H9 (cell line): ENCODE measurements around the gene MFRP. TPM values are rescaled to one million over a fixed set of nuclear protein-coding genes. Genes with fewer than 3 reads are reported as not detected.

Experiments used
- DNase-seq: peaks from one replicate; pipeline ENCODE4 v3.0.0-alpha.2; 2017
- H2AFZ ChIP-seq: one replicate; pipeline ENCODE4 v1.6.1; 2013; ENCODE audit warnings: mild to moderate bottlenecking, low read length, control low read depth, moderate library complexity
- H2AK5ac ChIP-seq: 2 replicates; pipeline ENCODE4 v1.6.1; 2013; ENCODE audit warnings: low read length, control low read depth, mixed read lengths; ENCODE audit not compliant: insufficient read length
- H2BK120ac ChIP-seq: one replicate; pipeline ENCODE4 v1.6.1; 2013; ENCODE audit warnings: low read depth, mild to moderate bottlenecking, low read length, control low read depth, inconsistent platforms; ENCODE audit not compliant: poor library complexity, severe bottlenecking
- H2BK12ac ChIP-seq: 2 replicates; pipeline ENCODE4 v1.6.1; 2013; ENCODE audit warnings: low read length, control low read depth, mixed read lengths, low read depth; ENCODE audit not compliant: insufficient read length
- H2BK15ac ChIP-seq: 2 replicates; pipeline ENCODE4 v1.6.1; 2013; ENCODE audit warnings: low read depth, low read length, control low read depth
- H2BK20ac ChIP-seq: one replicate; pipeline ENCODE4 v1.6.1; 2013; ENCODE audit warnings: low read depth, mild to moderate bottlenecking, low read length, control low read depth, inconsistent platforms; ENCODE audit not compliant: poor library complexity, severe bottlenecking
- H2BK5ac ChIP-seq: 2 replicates; pipeline ENCODE4 v1.6.1; 2013; ENCODE audit warnings: low read length, control low read depth, mixed read lengths; ENCODE audit not compliant: insufficient read length
- H3K14ac ChIP-seq: 2 replicates; pipeline ENCODE4 v1.6.1; 2013; ENCODE audit warnings: low read length, control low read depth; ENCODE audit not compliant: insufficient read depth
- H3K18ac ChIP-seq: 2 replicates; pipeline ENCODE4 v1.6.1; 2013; ENCODE audit warnings: low read depth, mild to moderate bottlenecking, mixed read lengths, low read length, control low read depth; ENCODE audit not compliant: insufficient read length
- H3K23ac ChIP-seq: 2 replicates; pipeline ENCODE4 v1.6.1; 2013; ENCODE audit warnings: low read length, control low read depth, mixed read lengths, low read depth; ENCODE audit not compliant: insufficient read length
- H3K23me2 ChIP-seq: 2 replicates; pipeline ENCODE4 v1.6.1; 2013; ENCODE audit warnings: low read depth, mild to moderate bottlenecking, mixed read lengths, low read length, control low read depth; ENCODE audit not compliant: insufficient read length, poor library complexity, severe bottlenecking
- H3K27ac ChIP-seq: 2 replicates; pipeline ENCODE4 v1.5.1; 2013; ENCODE audit warnings: low read length, control low read depth, mixed read lengths, low read depth; ENCODE audit not compliant: insufficient read length
- H3K27me3 ChIP-seq: 2 replicates; pipeline ENCODE4 v1.6.1; 2013; ENCODE audit warnings: low read length, control low read depth, inconsistent platforms; ENCODE audit not compliant: insufficient read depth
- H3K4ac ChIP-seq: 2 replicates; pipeline ENCODE4 v1.6.1; 2013; ENCODE audit warnings: low read depth, mild to moderate bottlenecking, control low read depth, inconsistent platforms, low read length, moderate library complexity
- H3K4me1 ChIP-seq: 2 replicates; pipeline ENCODE4 v1.6.1; 2013; ENCODE audit warnings: low read length, control low read depth, inconsistent platforms; ENCODE audit not compliant: insufficient read depth
- H3K4me2 ChIP-seq: 2 replicates; pipeline ENCODE4 v1.6.1; 2013; ENCODE audit warnings: low read length, control low read depth, mixed read lengths; ENCODE audit not compliant: insufficient read length, insufficient read depth
- H3K56ac ChIP-seq: 2 replicates; pipeline ENCODE4 v1.6.1; 2013; ENCODE audit warnings: low read depth, mild to moderate bottlenecking, mixed read lengths, low read length, control low read depth; ENCODE audit not compliant: insufficient read length
- H3K79me1 ChIP-seq: 2 replicates; pipeline ENCODE4 v1.6.1; 2013; ENCODE audit warnings: low read depth, mild to moderate bottlenecking, moderate library complexity, low read length, control low read depth, inconsistent platforms; ENCODE audit not compliant: insufficient read depth, poor library complexity, severe bottlenecking
- H3K79me2 ChIP-seq: 2 replicates; pipeline ENCODE4 v1.6.1; 2013; ENCODE audit warnings: low read length, control low read depth, inconsistent platforms; ENCODE audit not compliant: insufficient read depth
- H3K9ac ChIP-seq: 2 replicates; pipeline ENCODE4 v1.6.1; 2013; ENCODE audit warnings: low read length, control low read depth, mixed read lengths; ENCODE audit not compliant: insufficient read length; ENCODE audit errors: extremely low read depth
- H3K9me3 ChIP-seq: one replicate; pipeline ENCODE4 v1.6.1; 2013; ENCODE audit warnings: low read depth, low read length, inconsistent platforms; ENCODE audit not compliant: control insufficient read depth
- H3T11ph ChIP-seq: one replicate; pipeline ENCODE4 v1.6.1; 2013; ENCODE audit warnings: mild to moderate bottlenecking, low read length, control low read depth, inconsistent platforms
- H4K20me1 ChIP-seq: one replicate; pipeline ENCODE4 v1.6.1; 2013; ENCODE audit not compliant: control insufficient read depth, insufficient read length, insufficient read depth
- H4K5ac ChIP-seq: 2 replicates; pipeline ENCODE4 v1.6.1; 2013; ENCODE audit warnings: low read depth, mild to moderate bottlenecking, mixed read lengths, low read length, control low read depth; ENCODE audit not compliant: insufficient read length
- H4K8ac ChIP-seq: replicated peaks from 2 replicates; pipeline ENCODE4 v1.6.1; 2013; ENCODE audit warnings: low read length, control low read depth, mixed read lengths, low read depth; ENCODE audit not compliant: insufficient read length
- H4K91ac ChIP-seq: 2 replicates; pipeline ENCODE4 v1.6.1; 2013; ENCODE audit warnings: low read depth, mild to moderate bottlenecking, moderate library complexity, mixed read lengths, low read length, control low read depth; ENCODE audit not compliant: insufficient read length
- H3K27ac Mint-ChIP-seq, 3 experiments: 2 replicates in 2 of 3; 3 replicates in 1 of 3; pipeline ENCODE4 v1.8.0; 2020 to 2021; ENCODE audit warnings: mixed read lengths in 3 of 3, mild to moderate bottlenecking in 1 of 3, moderate library complexity in 1 of 3
- H3K27me3 Mint-ChIP-seq: 2 replicates; pipeline ENCODE4 v1.8.0; 2021; ENCODE audit warnings: low read depth, mild to moderate bottlenecking, moderate library complexity, mixed read lengths
- H3K36me3 Mint-ChIP-seq, 3 experiments: 2 replicates in 2 of 3; 3 replicates in 1 of 3; pipeline ENCODE4 v1.8.0; 2020 to 2021; ENCODE audit warnings: low read depth in 3 of 3, mixed read lengths in 3 of 3; ENCODE audit not compliant: insufficient read depth in 1 of 3
- H3K4me1 Mint-ChIP-seq, 2 experiments: 2 replicates each; pipeline ENCODE4 v1.8.0; 2020; ENCODE audit warnings: mixed read lengths in 2 of 2
- H3K4me3 Mint-ChIP-seq, 2 experiments: 2 replicates in 1 of 2; 3 replicates in 1 of 2; pipeline ENCODE4 v1.8.0; 2020 to 2021; ENCODE audit warnings: mild to moderate bottlenecking in 2 of 2, mixed read lengths in 2 of 2, moderate library complexity in 1 of 2
- H3K9me3 Mint-ChIP-seq, 2 experiments: 2 replicates in 1 of 2; 3 replicates in 1 of 2; pipeline ENCODE4 v1.8.0; 2020; ENCODE audit warnings: mild to moderate bottlenecking in 2 of 2, mixed read lengths in 2 of 2, moderate library complexity in 1 of 2
- WGBS: extraction: QIAGEN DNeasy Blood & Tissue Kit; methylation state at CpG from one replicate; pipeline ENCODE4 v1.1.7; 2013; ENCODE audit warnings: missing lambda C conversion rate, low lambda C conversion rate, mixed read lengths; ENCODE audit not compliant: insufficient read length; ENCODE audit errors: extremely low coverage; 5-methylcytosine and 5-hydroxymethylcytosine counted together
- total RNA-seq: library from RNA; stranded (reverse); gene quantifications from 2 replicates; pipeline ENCODE4 v1.2.1, GENCODE V29; 2021
- TF ChIP-seq, protein P1 (sequence below): fragments of 200-600 bp; sonication (generic); conservative IDR thresholded peaks from 3 replicates; pipeline ENCODE4 v1.8.0; 2021; ENCODE audit warnings: antibody characterized with exemption, mild to moderate bottlenecking

MFRP gene
- total RNA-seq, 1 experiment from 2014 or later = not detected

DNA sequence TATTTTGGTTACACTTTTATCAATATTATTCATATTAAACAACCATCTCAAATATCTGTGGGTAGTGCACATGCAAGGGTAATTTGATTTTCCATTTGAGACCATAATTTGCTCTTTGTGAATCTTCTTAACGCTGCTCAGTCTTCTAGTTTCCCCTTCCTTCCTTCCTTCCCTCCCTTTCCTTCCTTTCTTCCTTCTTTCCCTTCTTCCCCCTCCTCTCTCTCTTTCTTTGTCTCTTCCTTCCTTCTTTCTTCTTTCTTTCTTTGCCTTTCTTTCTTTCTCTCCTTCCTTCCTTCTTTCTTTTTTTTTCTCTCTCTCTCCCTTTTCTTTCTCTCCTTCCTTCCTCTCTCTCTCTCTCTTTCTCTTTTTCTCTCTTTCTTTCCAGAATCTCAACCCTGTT is 16.3 kb downstream of the MFRP start:
- Histone ChIP-seq H4K8ac (no peak overlapping the region), H2BK120ac (no peak overlapping the region), H3K79me2 (peaks cover 3% of the 10 kb centered on the region; the same call in 1 of the 2 replicates), H2BK5ac (no peak overlapping the region), H3K9me3 (no peaks in the 10 kb centered on the region), H2AK5ac (no peak overlapping the region), H3K23me2 (peaks cover 6% of the 10 kb centered on the region), H3K14ac (no peak overlapping the region), H3K4me2 (no peak overlapping the region), H3K4ac (no peak overlapping the region), H3K79me1 (peaks cover 3% of the 10 kb centered on the region), H3K27ac (no peak overlapping the region), H3T11ph (no peak overlapping the region), H3K27me3 (no peaks in the 10 kb centered on the region), H3K56ac (no peak overlapping the region), H4K91ac (no peak overlapping the region), H3K18ac (no peak overlapping the region), H4K5ac (no peak overlapping the region), H2BK15ac (no peak overlapping the region), H4K20me1 (no peaks in the 10 kb centered on the region), H2BK20ac (no peak overlapping the region), H2AFZ (no peak overlapping the region), H3K23ac (no peak overlapping the region), H2BK12ac (no peak overlapping the region), H3K9ac (no peak overlapping the region), H3K4me1 (no peaks in the 10 kb centered on the region; the same call in 1 of the 2 replicates)
- TF ChIP-seq, protein P1, sequence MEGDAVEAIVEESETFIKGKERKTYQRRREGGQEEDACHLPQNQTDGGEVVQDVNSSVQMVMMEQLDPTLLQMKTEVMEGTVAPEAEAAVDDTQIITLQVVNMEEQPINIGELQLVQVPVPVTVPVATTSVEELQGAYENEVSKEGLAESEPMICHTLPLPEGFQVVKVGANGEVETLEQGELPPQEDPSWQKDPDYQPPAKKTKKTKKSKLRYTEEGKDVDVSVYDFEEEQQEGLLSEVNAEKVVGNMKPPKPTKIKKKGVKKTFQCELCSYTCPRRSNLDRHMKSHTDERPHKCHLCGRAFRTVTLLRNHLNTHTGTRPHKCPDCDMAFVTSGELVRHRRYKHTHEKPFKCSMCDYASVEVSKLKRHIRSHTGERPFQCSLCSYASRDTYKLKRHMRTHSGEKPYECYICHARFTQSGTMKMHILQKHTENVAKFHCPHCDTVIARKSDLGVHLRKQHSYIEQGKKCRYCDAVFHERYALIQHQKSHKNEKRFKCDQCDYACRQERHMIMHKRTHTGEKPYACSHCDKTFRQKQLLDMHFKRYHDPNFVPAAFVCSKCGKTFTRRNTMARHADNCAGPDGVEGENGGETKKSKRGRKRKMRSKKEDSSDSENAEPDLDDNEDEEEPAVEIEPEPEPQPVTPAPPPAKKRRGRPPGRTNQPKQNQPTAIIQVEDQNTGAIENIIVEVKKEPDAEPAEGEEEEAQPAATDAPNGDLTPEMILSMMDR = no peak
- Mint-ChIP-seq H3K36me3 (peaks cover 0 to 4% (median 0%) of the 10 kb centered on the region in 3 experiments; a peak in 1 of 7 replicates), H3K9me3 (no peaks in the 10 kb centered on the region; a peak in 1 of 5 replicates), H3K4me1 (peaks cover 14 to 31% of the 10 kb centered on the region in 2 experiments), H3K4me3 (no peak overlapping the region), H3K27ac (no peak overlapping the region), H3K27me3 (no peaks in the 10 kb centered on the region; the same call in 1 of the 2 replicates)
- DNase-seq = no peak
- no CpG with 5 or more reads among the region's 1 CpG for WGBS
